Activated CD8-positive, alpha-beta memory T cell treated with anti-CD3 and anti-CD28 coated beads for 4 hours (primary cell): ENCODE results near the gene MAP3K1.
"Not testable (repeated sequence)": the region's sequence is repeated elsewhere in the genome, so short reads cannot be mapped to it uniquely, and the experiment has no call there.

Experiments
- DNase-seq, 2 donors: peaks; one replicate each; pipeline ENCODE4 v3.0.0-alpha.2; 2020; ENCODE audit warnings: low read depth in 2 of 2

Gene MAP3K1

GRCh38 chr5:56814963-56815657 is at the start of gene MAP3K1:
MAP3K1 (plus strand) TSS chr5:56815549; CDS start chr5:56815574, 25 bp downstream.
- peak; percentile 53 to 55 for DNase-seq

- DNase-seq = no peak
Measured at GRCh38 chr5:56766926-56767325, 48.4 kb upstream of the MAP3K1 start.

- no peak for DNase-seq
Measured at GRCh38 chr5:56769875-56770604, 45.3 kb upstream of the MAP3K1 start.

GRCh38 chr5:56772767-56773166 is 42.6 kb upstream of the MAP3K1 start:
- no peak for DNase-seq

GRCh38 chr5:56774957-56775356 is 40.4 kb upstream of the MAP3K1 start:
- DNase-seq = no peak

GRCh38 chr5:56776212-56776846 is 39.0 kb upstream of the MAP3K1 start:
- DNase-seq = not testable (repeated sequence)

- no peak for DNase-seq
Measured at GRCh38 chr5:56783261-56783660, 32.1 kb upstream of the MAP3K1 start.

- DNase-seq = no peak
Measured at GRCh38 chr5:56786346-56786745, 29.0 kb upstream of the MAP3K1 start.

- DNase-seq = no peak
Measured at GRCh38 chr5:56791396-56791795, 24.0 kb upstream of the MAP3K1 start.

GRCh38 chr5:56798521-56798920 is 16.8 kb upstream of the MAP3K1 start:
- no peak for DNase-seq

GRCh38 chr5:56800186-56800585 is 15.2 kb upstream of the MAP3K1 start:
- no peak for DNase-seq

- no peak for DNase-seq
Measured at GRCh38 chr5:56801256-56801655, 14.1 kb upstream of the MAP3K1 start.

GRCh38 chr5:56802205-56802604 is 13.1 kb upstream of the MAP3K1 start:
- no peak for DNase-seq

GRCh38 chr5:56803025-56803424 is 12.3 kb upstream of the MAP3K1 start:
- DNase-seq = no peak

GRCh38 chr5:56803894-56804293 is 11.5 kb upstream of the MAP3K1 start:
- DNase-seq = no peak

- no peak for DNase-seq
Measured at GRCh38 chr5:56807679-56808078, 7.7 kb upstream of the MAP3K1 start.

GRCh38 chr5:56808211-56808610 is 7.1 kb upstream of the MAP3K1 start:
- no peak for DNase-seq

GRCh38 chr5:56810826-56811225 is 4.5 kb upstream of the MAP3K1 start:
- no peak for DNase-seq

- no peak for DNase-seq
Measured at GRCh38 chr5:56812110-56812509, 3.2 kb upstream of the MAP3K1 start.

GRCh38 chr5:56813302-56813701 is 2.0 kb upstream of the MAP3K1 start:
- no peak for DNase-seq

- peak in 1 of 2 donors; percentile 32 for DNase-seq
Measured at GRCh38 chr5:56814361-56814962, 887 bp upstream of the MAP3K1 start.
